A549 (cell line): ENCODE measurements around the gene GRK3. TPM values are rescaled to one million over a fixed set of nuclear protein-coding genes. Genes with fewer than 3 reads are reported as not detected.

Experiments
- ATAC-seq, 2 experiments: fragments of 200-7000 bp in 1 of 2; fragments of >200 bp in 1 of 2; cut with Nextera tagmentation in 1 of 2; cut with Tn5 transposase in 1 of 2; 3 replicates each; pipeline versions ENCODE4 v1.8.0 to v1.9.1; 2018 to 2020; ENCODE audit warnings: mild to moderate bottlenecking in 1 of 2, moderate library complexity in 1 of 2
- CTCF ChIA-PET: fragments of 300-600 bp; sonication (Branson Sonifier 250); formaldehyde crosslinking; extraction: SDS; loops from one replicate; lab custom pipeline; 2021; ENCODE audit warnings: antibody characterized with exemption, inconsistent platforms; lab: Yijun Ruan, JAX
- POLR2A ChIA-PET: fragments of 350-600 bp; formaldehyde crosslinking; extraction: SDS; loops from one replicate; lab custom pipeline; 2021; ENCODE audit warnings: antibody characterized with exemption, inconsistent platforms; lab: Yijun Ruan, JAX
- DNase-seq, 2 experiments: peaks; one replicate each; pipeline versions ENCODE4 v3.0.0 to v3.0.0-alpha.2; 2011 to 2016; ENCODE audit warnings: low read depth in 1 of 2, low spot score in 1 of 2
- FAIRE-seq: peaks from 2 replicates; lab custom pipeline; 2011; peaks lifted over from hg19 to GRCh38; lab: Jason Lieb, UNC
- H3K27ac ChIP-seq, 2 experiments: fragments of >200 bp; sonication (Bioruptor Twin); formaldehyde crosslinking; 3 replicates each; pipeline ENCODE4 v1.5.1; 2016 to 2017
- H3K4me1 ChIP-seq: fragments of >200 bp; sonication (Bioruptor Twin); formaldehyde crosslinking; 3 replicates; pipeline ENCODE4 v1.6.1; 2016
- H3K4me2 ChIP-seq: fragments of >200 bp; sonication (Bioruptor Twin); formaldehyde crosslinking; 3 replicates; pipeline ENCODE4 v1.6.1; 2016
- H3K4me3 ChIP-seq: fragments of >200 bp; sonication (Bioruptor Twin); formaldehyde crosslinking; 3 replicates; pipeline ENCODE4 v1.5.1; 2016
- H3K9me3 ChIP-seq: fragments of >200 bp; sonication (Bioruptor Twin); formaldehyde crosslinking; 3 replicates; pipeline ENCODE4 v1.6.1; 2016
- ATOH8 ChIP-seq: fragments of 250-450 bp; sonication (Bioruptor Pico); IDR thresholded peaks from 2 replicates; pipeline ENCODE4 v1.5.0; 2020; ENCODE audit warnings: low read depth, mild to moderate bottlenecking, moderate library complexity
- BCL3 ChIP-seq: fragments of >200 bp; sonication (Bioruptor Twin); formaldehyde crosslinking; IDR thresholded peaks from 3 replicates; pipeline ENCODE4 v1.6.1; 2016
- CBX2 ChIP-seq: fragments of 200-600 bp; sonication (generic); IDR thresholded peaks from 2 replicates; pipeline ENCODE4 v1.6.1; 2016; ENCODE audit warnings: low read depth, mild to moderate bottlenecking, borderline replicate concordance
- CBX8 ChIP-seq: fragments of 200-600 bp; sonication (generic); IDR thresholded peaks from 2 replicates; pipeline ENCODE4 v1.6.1; 2016
- CHD2 ChIP-seq: fragments of 150-350 bp; IDR thresholded peaks from 2 replicates; pipeline ENCODE4 v1.6.1; 2014; ENCODE audit warnings: low read length; ENCODE audit not compliant: partially characterized antibody
- E2F6 ChIP-seq: IDR thresholded peaks from 2 replicates; pipeline ENCODE4 v1.6.1; 2012; ENCODE audit warnings: low read depth, borderline replicate concordance
- ESRRA ChIP-seq: fragments of 150-350 bp; IDR thresholded peaks from 2 replicates; pipeline ENCODE4 v1.6.1; 2014; ENCODE audit warnings: mild to moderate bottlenecking, low read length, borderline replicate concordance
- FOXS1 ChIP-seq: fragments of 250-450 bp; sonication (Bioruptor Pico); IDR thresholded peaks from 2 replicates; pipeline ENCODE4 v1.5.0; 2020; ENCODE audit warnings: mild to moderate bottlenecking, moderate library complexity
- KDM1A ChIP-seq: fragments of 200-600 bp; sonication (generic); IDR thresholded peaks from 2 replicates; pipeline ENCODE4 v1.6.1; 2016; ENCODE audit warnings: low read depth, mild to moderate bottlenecking
- KDM5A ChIP-seq: fragments of 200-600 bp; sonication (generic); IDR thresholded peaks from 2 replicates; pipeline ENCODE4 v1.6.1; 2016; ENCODE audit warnings: antibody characterized with exemption, mild to moderate bottlenecking
- NFE2L2 ChIP-seq: fragments of 150-350 bp; conservative IDR thresholded peaks from 2 replicates; pipeline ENCODE4 v1.6.1; 2014; ENCODE audit warnings: low read length
- PBX3 ChIP-seq: IDR thresholded peaks from 2 replicates; pipeline ENCODE4 v1.6.1; 2012
- POLR2A ChIP-seq: IDR thresholded peaks from 2 replicates; pipeline ENCODE4 v1.6.1; 2012; ENCODE audit warnings: mild to moderate bottlenecking, low read length
- RAD21 ChIP-seq, 2 experiments: fragments of >200 bp in 1 of 2; sonication (Bioruptor Twin) in 1 of 2; formaldehyde crosslinking in 1 of 2; IDR thresholded peaks in 1 of 2; conservative IDR thresholded peaks in 1 of 2; 2 replicates in 1 of 2; 3 replicates in 1 of 2; pipeline ENCODE4 v1.6.1; 2012 to 2018; ENCODE audit warnings: inconsistent platforms in 1 of 2
- RCOR1 ChIP-seq: fragments of 150-350 bp; IDR thresholded peaks from 2 replicates; pipeline ENCODE4 v1.6.1; 2014; ENCODE audit warnings: antibody characterized with exemption, low read length, low read depth
- RNF2 ChIP-seq: fragments of 200-600 bp; sonication (generic); IDR thresholded peaks from 2 replicates; pipeline ENCODE4 v1.6.1; 2016; ENCODE audit warnings: low read depth, mild to moderate bottlenecking, antibody characterized with exemption, moderate library complexity, borderline replicate concordance
- SMC3 ChIP-seq: fragments of >200 bp; sonication (Bioruptor Twin); formaldehyde crosslinking; IDR thresholded peaks from 3 replicates; pipeline ENCODE4 v1.6.1; 2018; ENCODE audit warnings: inconsistent platforms
- TP53 ChIP-seq: fragments of 250-450 bp; sonication (Bioruptor Pico); IDR thresholded peaks from 2 replicates; pipeline ENCODE4 v1.5.0; 2021; ENCODE audit warnings: mild to moderate bottlenecking, moderate library complexity
- ZFP36 ChIP-seq: fragments of 450-650 bp; IDR thresholded peaks from 2 replicates; pipeline ENCODE4 v1.6.1; 2014; ENCODE audit warnings: borderline replicate concordance; ENCODE audit not compliant: partially characterized antibody
- ZSCAN20 ChIP-seq: fragments of 250-450 bp; sonication (Bioruptor Pico); IDR thresholded peaks from 2 replicates; pipeline ENCODE4 v1.8.0; 2022; ENCODE audit warnings: mild to moderate bottlenecking, moderate library complexity
- WGBS: methylation state at CpG from one replicate; pipeline ENCODE4 v1.1.6; 2017; ENCODE audit errors: missing lambda C conversion rate; 5-methylcytosine and 5-hydroxymethylcytosine counted together
- polyA plus RNA-seq, 4 experiments: library from polyadenylated mRNA; depleted of rRNA in 3 of 4; stranded (reverse); fragments of >200 nt; fragmentation: RNase III in 1 of 4; extraction: RNeasy Plus Mini Kit Qiagen cat#74134 plus additional on column Dnase treatment in 1 of 4; gene quantifications; 2 replicates in 3 of 4; 3 replicates in 1 of 4; pipeline ENCODE4 v1.2.3, GENCODE V29; 2011 to 2017

The GRK3 gene
- polyA plus RNA-seq, 2 of the 4 experiments (the other 2 are of a cell fraction), result 3.9 to 6.5 TPM

GRCh38 chr22:25673713-25674112 lies 109.2 kb downstream of the GRK3 start:
- Histone ChIP-seq H3K4me1 (peaks cover 9% of the 10 kb centered on the region; the same call in 2 of the 3 replicates), H3K27ac (no peak overlapping the region), H3K9me3 (no peaks in the 10 kb centered on the region), H3K4me2 (no peak overlapping the region), H3K4me3 (no peak overlapping the region)
- POLR2A ChIA-PET, result no interaction called here
- ATAC-seq (no peak), FAIRE-seq (no peak), DNase-seq (no peak)
- CTCF ChIA-PET, result no interaction called here
- TF ChIP-seq FOXS1 (CRISPR knock-in tag) (no peak), BCL3 (no peak)
- WGBS, result 91% methylated on average over 5 of the region's 5 CpGs

- DNase-seq (no peak), FAIRE-seq (no peak), ATAC-seq (no peak)
- Histone ChIP-seq H3K4me2 (no peak overlapping the region), H3K27ac (no peak overlapping the region), H3K4me3 (no peak overlapping the region), H3K4me1 (no peaks in the 10 kb centered on the region), H3K9me3 (no peaks in the 10 kb centered on the region)
- ChIA-PET POLR2A (no interaction called here), CTCF (no interaction called here)
- 83% methylated on average over 4 of the region's 4 CpGs for WGBS
- no peak for TF ChIP-seq E2F6
Observed at GRCh38 chr22:25677631-25678030, 113.2 kb downstream of the GRK3 start.

- ATAC-seq, result no peak
- no peak for DNase-seq
- 48% methylated on average over 2 of the region's 2 CpGs for WGBS
- FAIRE-seq, result no peak
- Histone ChIP-seq H3K4me2 (no peak overlapping the region), H3K27ac (no peak overlapping the region), H3K4me1 (no peaks in the 10 kb centered on the region), H3K4me3 (no peak overlapping the region), H3K9me3 (no peaks in the 10 kb centered on the region)
- ChIA-PET POLR2A (no interaction called here), CTCF (no interaction called here)
- no peak for TF ChIP-seq SMC3
- TF ChIP-seq KDM1A, result no peak
- TF ChIP-seq ZFP36, result no peak
- TF ChIP-seq CBX8, result no peak
- no peak for TF ChIP-seq TP53 (CRISPR knock-in tag)
- TF ChIP-seq RCOR1, result no peak
- TF ChIP-seq CBX2, result no peak
- TF ChIP-seq RNF2, result no peak
- TF ChIP-seq PBX3, result no peak
- TF ChIP-seq ZSCAN20, result no peak
- TF ChIP-seq POLR2A, result no peak
- no peak for TF ChIP-seq RAD21 (conservative IDR thresholded peaks at IDR 0.05 in 1 of 2, IDR thresholded peaks at IDR 0.05 in 1 of 2)
- no peak for TF ChIP-seq NFE2L2
- TF ChIP-seq ATOH8, result no peak
- no peak for TF ChIP-seq CHD2
- TF ChIP-seq KDM5A, result no peak
- no peak for TF ChIP-seq ESRRA
Observed at GRCh38 chr22:25680051-25680450, 115.6 kb downstream of the GRK3 start.
